Measurements from ENCODE around the gene LSM7. TPM values are rescaled to one million over a fixed set of nuclear protein-coding genes. Genes with fewer than 3 reads are reported as not detected.

Gene LSM7
- total RNA-seq, 2 experiments from 2014 or later: 164 to 321 TPM

DNA sequence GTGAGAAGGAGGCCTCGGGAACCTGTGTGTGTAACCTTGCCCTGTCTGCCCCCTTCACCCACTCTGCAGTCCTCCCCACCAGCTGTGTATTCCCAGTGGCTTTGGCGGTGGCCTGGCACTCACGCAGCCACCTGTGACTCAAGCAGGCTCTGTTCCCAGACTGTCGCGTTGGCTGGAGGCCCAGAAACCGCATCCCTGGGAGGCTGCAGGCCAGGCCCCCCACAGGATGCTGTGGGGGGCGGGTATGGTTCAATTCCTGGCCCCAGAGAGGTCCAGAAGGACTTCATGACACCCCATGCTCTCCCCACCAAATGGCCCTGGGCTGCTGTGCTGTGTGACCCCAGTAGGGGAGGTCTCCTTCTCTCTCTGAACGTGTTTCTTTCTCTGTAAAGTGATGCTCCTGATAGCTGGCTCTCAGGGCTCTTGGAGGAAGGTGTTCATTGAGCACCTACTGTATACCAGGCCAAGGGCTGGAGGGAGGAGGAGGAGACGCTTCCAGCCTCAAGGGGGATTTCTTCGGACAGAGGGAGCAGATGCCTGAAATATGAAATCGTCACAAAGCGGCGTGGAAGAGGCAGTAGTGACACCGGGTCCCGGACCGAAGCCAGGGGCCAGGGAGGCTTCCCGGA lies 18.5 kb downstream of the LSM7 start:
- no peaks in the 10 kb centered on the region for H3K79me2 ChIP-seq (ENCODE audit: insufficient read depth, low read depth, low read length)
- DNase-seq (ENCODE audit: low spot score): no peak
- H4K20me1 ChIP-seq (ENCODE audit: insufficient read depth, low read length): no peaks in the 10 kb centered on the region
- no peak overlapping the region for H2AFZ ChIP-seq (ENCODE audit: low read length)
- peaks cover 13% of the 10 kb centered on the region for H3K4me1 ChIP-seq (ENCODE audit: insufficient read depth, low read length, poor library complexity, severe bottlenecking)
- intact Hi-C loops (cut with micrococcal nuclease; ENCODE audit: unreplicated experiment): no loop called here
- H3K4me3 ChIP-seq (ENCODE audit: low read depth, low read length, poor library complexity, severe bottlenecking): no peak overlapping the region
- no peak overlapping the region for H3K27ac ChIP-seq (ENCODE audit: low read depth, low read length, poor library complexity, severe bottlenecking)
- H3K9me3 ChIP-seq (ENCODE audit: low read length): peaks cover 9% of the 10 kb centered on the region
- ChIA-PET POLR2A (interaction anchor here (0.7 kb wide), 2 partner anchors 19 to 348 kb away, joined by 3 to 5 read pairs; no protein-coding TSS in a partner anchor), CTCF (ENCODE audit: unreplicated experiment) (interaction anchor here (0.6 kb wide), 1 partner anchor 12 kb away, joined by 3 read pairs; no protein-coding TSS in a partner anchor)
- BruUV-seq (replicated peaks): no TSS peak
- H3K4me2 ChIP-seq (ENCODE audit: low read length): no peak overlapping the region
- H3K36me3 ChIP-seq (ENCODE audit: insufficient read depth, low read length): no peaks in the 10 kb centered on the region
- no peaks in the 10 kb centered on the region for H3K9me2 ChIP-seq (ENCODE audit: insufficient read depth, low read length)
- TF ChIP-seq EZH2phosphoT487 (IDR thresholded peaks at IDR 0.05; ENCODE audit: borderline replicate concordance, low read depth, low read length) (no peak), CTCF (conservative IDR thresholded peaks at IDR 0.05; ENCODE audit: low read length) (no peak)

- Histone ChIP-seq H3K4me3 (ENCODE audit: low read depth, low read length, poor library complexity, severe bottlenecking) (no peak within 1 kb of the TSS), H3K36me3 (ENCODE audit: insufficient read depth, low read length) (no peaks in the 10 kb centered on the region), H4K20me1 (ENCODE audit: insufficient read depth, low read length) (no peaks in the 10 kb centered on the region), H3K9me2 (ENCODE audit: insufficient read depth, low read length) (no peaks in the 10 kb centered on the region), H2AFZ (ENCODE audit: low read length) (no peak within 1 kb of the TSS), H3K4me2 (ENCODE audit: low read length) (no peak within 1 kb of the TSS), H3K79me2 (ENCODE audit: insufficient read depth, low read depth, low read length) (no peaks in the 10 kb centered on the region), H3K4me1 (ENCODE audit: insufficient read depth, low read length, poor library complexity, severe bottlenecking) (peaks cover 16% of the 10 kb centered on the region), H3K27ac (ENCODE audit: low read depth, low read length, poor library complexity, severe bottlenecking) (no peak within 1 kb of the TSS), H3K9me3 (ENCODE audit: low read length) (no peaks in the 10 kb centered on the region)
- BruUV-seq (replicated peaks): no TSS peak
- no peak for DNase-seq (ENCODE audit: low spot score)
- ChIA-PET CTCF (ENCODE audit: unreplicated experiment) (no interaction called here), POLR2A (no interaction called here)
- intact Hi-C loops (cut with micrococcal nuclease; ENCODE audit: unreplicated experiment): no loop called here
- TF ChIP-seq CTCF (conservative IDR thresholded peaks at IDR 0.05; ENCODE audit: low read length) (no peak), EZH2phosphoT487 (IDR thresholded peaks at IDR 0.05; ENCODE audit: borderline replicate concordance, low read depth, low read length) (no peak)
These were observed 20.3 kb downstream of the LSM7 start, which contains the start of gene LINGO3 for GRCh38 chr19:2308114-2308556. Gene LINGO3, minus strand, starts transcription at chr19:2308154. Its CDS starts 16,378 bp downstream, at chr19:2291776.

- TF ChIP-seq CTCF (conservative IDR thresholded peaks at IDR 0.05; ENCODE audit: low read length) (no peak), EZH2phosphoT487 (IDR thresholded peaks at IDR 0.05; ENCODE audit: borderline replicate concordance, low read depth, low read length) (no peak)
- no peak for DNase-seq (ENCODE audit: low spot score)
- intact Hi-C loops (cut with micrococcal nuclease; ENCODE audit: unreplicated experiment): no loop called here
- Histone ChIP-seq H3K79me2 (ENCODE audit: insufficient read depth, low read depth, low read length) (no peaks in the 10 kb centered on the region), H2AFZ (ENCODE audit: low read length) (no peak overlapping the region), H3K27ac (ENCODE audit: low read depth, low read length, poor library complexity, severe bottlenecking) (no peak overlapping the region), H3K4me2 (ENCODE audit: low read length) (no peak overlapping the region), H4K20me1 (ENCODE audit: insufficient read depth, low read length) (no peaks in the 10 kb centered on the region), H3K9me3 (ENCODE audit: low read length) (no peaks in the 10 kb centered on the region), H3K4me3 (ENCODE audit: low read depth, low read length, poor library complexity, severe bottlenecking) (no peak overlapping the region), H3K4me1 (ENCODE audit: insufficient read depth, low read length, poor library complexity, severe bottlenecking) (peaks cover 17% of the 10 kb centered on the region), H3K9me2 (ENCODE audit: insufficient read depth, low read length) (no peaks in the 10 kb centered on the region), H3K36me3 (ENCODE audit: insufficient read depth, low read length) (no peaks in the 10 kb centered on the region)
- POLR2A ChIA-PET: no interaction called here
- no TSS peak for BruUV-seq (replicated peaks)
- CTCF ChIA-PET (ENCODE audit: unreplicated experiment): no interaction called here
These were observed 20.8 kb downstream of the LSM7 start for GRCh38 chr19:2307518-2308012.

All from OCI-LY7 (cell line).